ENCODE results near the gene RAB8A.

Gene RAB8A

DNA sequence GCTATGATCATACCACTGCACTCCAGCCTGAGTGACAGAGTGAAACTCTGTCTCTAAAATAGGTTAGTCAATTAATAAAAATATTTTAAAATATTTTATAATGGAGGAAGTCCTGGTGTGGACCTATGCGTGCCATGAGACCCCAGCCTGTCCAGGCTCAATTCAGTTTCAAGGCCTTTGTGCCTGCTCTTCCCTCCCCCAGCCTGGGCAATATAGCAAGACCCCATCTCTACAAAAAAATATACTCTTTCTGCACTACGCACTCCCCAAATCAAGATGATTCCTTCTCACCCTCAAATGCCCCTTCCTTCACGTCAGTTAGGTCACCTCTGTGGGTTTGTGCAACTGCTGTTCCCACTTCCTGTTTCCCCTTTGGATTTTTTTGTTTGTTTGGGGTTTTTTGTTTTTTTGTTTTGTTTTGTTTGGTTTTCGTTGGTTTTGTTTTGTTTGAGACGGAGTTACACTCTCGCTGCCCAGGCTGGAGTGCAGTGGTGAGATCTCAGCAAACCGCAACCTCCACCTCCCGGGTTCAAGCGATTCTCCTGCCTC, 30.4 kb downstream of the RAB8A start:
- no peak for DNase-seq (ENCODE audit: low read depth, low spot score)

DNA sequence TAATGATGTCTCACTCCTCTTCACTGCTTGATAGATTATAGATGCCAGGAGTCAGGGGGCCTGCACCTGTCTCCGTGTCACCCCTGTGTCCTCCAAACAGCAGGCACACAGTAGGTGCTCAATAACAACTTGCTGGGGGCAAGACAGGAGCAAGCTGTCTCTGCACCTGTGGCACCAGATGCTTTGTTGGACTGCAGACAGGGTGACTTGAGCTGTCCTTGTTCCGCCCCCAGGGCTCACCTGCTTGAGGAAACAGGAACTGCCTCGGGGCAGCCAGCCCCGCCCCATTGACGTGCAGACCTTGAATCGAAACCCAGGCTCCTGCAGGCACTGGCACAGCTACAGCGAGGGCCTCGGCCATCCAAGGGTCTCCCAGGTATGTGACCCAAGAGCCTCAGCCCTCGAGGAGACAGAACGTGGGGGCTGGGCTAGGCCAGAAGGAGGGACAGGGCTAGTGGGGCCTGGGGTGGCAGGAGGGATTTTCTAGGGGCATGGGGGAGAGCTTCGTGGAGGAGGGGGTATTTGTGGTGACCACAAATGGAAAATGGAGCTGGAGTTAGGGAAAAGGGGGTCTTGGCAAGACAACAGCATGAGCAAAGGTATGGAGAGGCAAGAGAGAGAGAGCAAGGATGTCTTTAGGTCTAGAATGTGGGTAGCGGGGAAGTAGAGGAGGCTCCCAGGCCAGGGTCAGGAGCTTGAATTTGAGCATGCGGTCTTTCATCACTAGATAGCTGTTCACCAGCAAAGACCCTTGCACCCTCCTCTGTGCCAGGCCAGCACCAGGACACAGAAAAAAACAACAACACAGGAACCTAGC, 31.9 kb downstream of the RAB8A start, which contains the start of gene HSH2D:
TSS of gene HSH2D (plus strand) at position 287 of the 817 bp plus-strand sequence. CDS start 5,066 bp downstream, outside the sequence.
- no peak for DNase-seq (ENCODE audit: low read depth, low spot score)

DNA sequence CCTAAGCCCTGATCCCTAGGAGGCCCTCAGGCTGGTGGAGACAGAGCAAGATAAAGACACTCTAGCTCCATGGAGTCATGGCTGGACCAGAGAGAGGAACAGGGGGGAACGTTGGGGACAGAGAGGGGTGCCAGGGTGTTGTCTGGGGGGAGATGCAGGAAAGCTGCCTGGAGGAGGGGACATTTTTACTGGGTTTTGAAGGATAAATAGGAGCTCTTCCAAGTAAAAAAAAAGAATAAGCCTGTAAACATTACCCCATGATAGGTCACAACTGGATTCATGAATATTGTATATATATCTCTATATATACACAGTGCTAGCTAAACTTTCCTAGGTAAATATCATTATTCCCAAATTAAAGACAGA, 32.5 kb downstream of the RAB8A start:
- no peak for DNase-seq (ENCODE audit: low read depth, low spot score)

DNA sequence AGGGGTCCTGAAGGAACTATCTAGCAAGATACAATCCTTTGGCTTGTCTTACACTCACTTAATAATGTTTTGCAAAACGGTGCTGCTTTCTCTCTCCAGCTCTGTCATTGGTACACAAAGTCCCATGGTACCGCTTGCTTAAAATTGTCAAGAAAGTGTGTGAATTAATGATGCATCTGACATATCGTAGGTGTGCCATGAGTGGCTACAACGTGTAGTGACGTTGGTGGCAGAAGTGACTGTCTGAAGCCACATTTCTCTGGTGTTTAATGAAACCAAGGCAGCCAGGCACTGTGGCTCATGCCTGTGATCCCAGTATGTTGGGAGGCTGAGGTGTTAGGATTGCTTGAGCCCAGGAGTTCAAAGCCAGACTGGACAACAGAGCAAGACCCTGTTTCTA, 34.4 kb downstream of the RAB8A start:
- DNase-seq (ENCODE audit: low read depth, low spot score) = no peak

DNA sequence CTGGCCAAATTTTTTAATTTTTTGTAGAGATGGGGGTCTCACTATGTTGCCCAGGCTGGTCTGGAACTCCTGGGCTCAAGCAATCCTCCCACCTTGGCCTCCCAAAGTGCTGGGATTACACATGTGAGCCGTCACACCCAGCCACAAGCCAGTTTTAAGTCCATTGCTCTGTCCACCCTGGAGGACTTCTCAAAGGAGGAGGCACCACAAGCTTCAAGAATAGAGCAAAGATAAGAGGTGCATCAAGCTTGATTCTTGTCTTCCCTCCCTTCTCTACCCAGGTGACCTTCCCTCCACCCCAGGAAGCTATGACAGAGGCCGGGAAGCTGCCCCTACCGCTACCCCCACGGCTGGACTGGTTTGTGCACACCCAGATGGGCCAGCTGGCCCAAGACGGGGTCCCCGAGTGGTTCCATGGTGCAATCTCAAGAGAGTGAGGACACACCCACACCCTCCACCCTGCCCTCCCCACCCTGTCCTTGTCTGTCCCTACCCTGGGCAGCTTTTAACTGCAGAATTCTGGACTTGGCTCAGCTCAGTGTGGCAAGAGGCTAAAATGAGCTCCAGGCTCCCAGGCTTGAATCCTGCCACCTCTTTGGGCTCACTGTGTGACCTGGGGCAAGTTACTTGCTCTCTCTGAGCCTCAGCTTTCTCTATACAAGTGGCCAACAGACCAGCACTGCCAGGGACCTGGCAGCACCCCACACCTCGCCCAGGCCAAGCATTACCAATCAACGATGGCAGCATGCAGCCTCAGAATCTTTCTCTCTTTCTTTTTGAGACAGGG, 36.9 kb downstream of the RAB8A start:
- DNase-seq (ENCODE audit: low read depth, low spot score) = no peak

DNA sequence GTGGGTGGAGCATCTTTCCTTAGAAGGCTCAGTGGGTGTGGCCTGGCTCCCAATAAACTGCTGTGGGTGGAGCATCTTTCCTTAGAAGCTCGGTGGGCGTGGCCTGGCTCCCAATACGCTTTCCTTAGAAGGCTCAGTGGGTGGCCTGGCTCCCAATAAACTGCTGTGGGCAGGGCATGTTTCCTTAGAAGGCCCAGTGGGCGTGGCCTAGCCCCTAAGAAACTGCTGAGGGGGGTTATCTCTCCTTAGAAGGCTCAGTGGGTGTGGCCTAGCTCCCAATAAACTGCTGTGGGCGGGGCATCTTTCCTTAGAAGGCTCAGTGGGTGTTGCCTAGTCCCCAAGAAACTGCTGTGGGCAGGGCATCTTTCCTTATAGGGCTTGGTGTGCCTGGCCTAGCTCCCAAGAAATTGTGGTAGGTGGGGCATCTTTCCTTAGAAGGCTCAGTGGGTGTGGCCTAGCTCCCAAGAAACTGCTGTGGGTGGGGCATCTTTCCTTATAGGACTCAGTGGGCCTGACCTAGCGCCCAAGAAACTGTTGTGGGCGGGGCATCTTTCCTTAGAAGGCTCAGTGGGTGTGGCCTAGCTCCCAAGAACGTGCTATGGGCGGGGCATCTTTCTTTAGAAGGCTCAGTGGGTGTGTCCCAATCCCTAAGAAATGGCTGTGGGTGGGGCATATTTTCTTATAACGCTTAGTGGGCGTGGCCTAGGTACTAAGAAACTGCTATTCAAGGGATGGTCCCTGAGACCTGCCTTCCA, 42.1 kb downstream of the RAB8A start:
- no peak for DNase-seq (ENCODE audit: low read depth, low spot score)

DNA sequence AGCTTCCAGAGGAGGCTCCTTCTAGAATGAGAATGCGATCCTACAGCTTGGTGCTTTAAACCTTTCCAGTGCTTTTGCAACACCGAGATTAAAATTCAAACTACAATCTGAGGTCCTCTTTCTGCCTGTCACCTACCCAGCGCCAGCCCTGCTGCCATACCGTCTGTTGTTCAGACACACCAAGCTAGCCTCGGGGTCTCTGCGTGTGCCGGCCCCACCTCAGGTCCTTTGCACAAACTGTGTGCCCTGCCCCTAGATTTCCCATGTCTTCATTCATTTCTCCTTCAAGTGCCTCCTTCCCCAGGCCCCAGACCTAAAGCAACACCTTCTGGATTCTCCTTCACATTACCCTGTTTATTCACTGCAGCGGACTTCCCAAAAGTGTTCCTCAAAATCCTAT, 42.9 kb downstream of the RAB8A start:
- DNase-seq (ENCODE audit: low read depth, low spot score) = no peak

DNA sequence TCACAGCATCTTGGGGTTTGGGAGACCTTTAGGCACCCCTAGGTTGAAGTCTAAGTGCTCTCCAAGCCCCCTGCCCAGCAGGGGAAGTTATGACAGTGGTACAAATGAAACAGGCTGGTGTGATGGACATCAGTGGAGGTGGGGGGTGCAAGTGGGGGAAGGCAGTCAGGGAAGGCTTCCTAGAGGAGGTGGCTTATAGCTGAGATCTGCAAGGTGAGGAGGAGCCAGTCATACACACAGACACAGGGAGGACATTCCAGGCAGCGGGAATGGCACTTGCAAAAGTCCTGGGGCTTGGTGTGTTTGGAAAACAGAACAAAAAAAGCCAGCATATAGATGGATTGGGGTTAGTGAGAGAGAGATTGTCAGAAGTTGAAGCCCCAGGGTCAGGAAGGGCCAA, 43.4 kb downstream of the RAB8A start:
- DNase-seq (ENCODE audit: low read depth, low spot score) = no peak

DNA sequence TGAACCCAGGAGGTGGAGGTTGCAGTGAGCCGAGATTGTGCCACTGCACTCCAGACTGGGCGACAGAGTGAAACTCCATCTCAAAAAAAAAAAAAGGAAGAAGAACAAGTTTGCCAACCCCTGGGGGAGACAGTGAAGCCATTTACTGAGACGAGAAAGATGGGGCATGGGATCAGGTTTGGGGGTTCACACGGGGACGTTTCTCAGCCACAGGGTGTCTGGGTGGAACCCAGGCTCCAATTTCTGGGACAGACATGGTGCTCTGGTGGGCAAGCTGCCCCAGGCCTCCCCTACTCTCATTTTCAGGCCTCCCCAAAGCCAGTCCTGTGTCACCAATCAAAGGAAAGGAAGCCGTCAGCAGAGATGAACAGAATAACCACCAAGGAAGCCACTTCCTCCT, 45.2 kb downstream of the RAB8A start:
- DNase-seq (ENCODE audit: low read depth, low spot score) = no peak

DNA sequence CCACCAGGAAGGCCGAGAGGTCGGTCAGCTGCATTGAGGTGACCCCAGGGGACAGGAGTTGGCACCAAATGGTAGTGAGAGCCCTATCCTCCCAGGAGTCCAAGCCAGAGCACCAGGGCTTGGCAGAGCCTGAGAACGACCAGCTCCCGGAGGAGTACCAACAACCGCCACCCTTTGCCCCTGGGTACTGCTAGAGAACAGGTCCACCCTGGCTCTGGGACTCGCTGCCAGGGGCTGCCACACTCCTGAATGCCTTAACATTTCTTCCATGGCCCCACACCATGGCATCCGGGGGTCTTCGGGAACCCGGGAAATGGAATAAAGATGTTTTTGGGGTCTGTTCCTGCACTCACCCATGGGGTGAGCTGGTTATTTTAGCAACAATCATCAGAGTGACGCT, 45.9 kb downstream of the RAB8A start:
- DNase-seq (ENCODE audit: low read depth, low spot score) = no peak

DNA sequence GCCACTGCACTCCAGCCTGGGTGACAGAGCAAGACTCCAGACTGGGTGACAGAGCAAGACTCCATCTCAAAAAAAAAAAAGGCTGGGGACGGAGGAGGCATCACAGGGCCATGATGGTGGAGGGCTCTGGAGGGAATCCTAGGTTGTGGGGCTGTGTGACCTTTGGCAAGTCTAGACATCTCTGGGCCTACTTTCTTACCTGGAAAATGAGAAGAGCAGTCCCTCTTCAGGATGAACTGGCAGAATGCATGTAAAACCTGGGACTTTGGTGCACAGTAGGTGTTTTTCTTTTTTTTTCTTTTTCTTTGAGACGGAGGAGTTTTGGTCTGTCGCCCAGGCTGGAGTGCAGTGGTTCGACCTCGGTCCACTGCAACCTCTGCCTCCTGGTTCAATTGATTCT, 48.0 kb downstream of the RAB8A start:
- DNase-seq (ENCODE audit: low read depth, low spot score) = no peak

DNA sequence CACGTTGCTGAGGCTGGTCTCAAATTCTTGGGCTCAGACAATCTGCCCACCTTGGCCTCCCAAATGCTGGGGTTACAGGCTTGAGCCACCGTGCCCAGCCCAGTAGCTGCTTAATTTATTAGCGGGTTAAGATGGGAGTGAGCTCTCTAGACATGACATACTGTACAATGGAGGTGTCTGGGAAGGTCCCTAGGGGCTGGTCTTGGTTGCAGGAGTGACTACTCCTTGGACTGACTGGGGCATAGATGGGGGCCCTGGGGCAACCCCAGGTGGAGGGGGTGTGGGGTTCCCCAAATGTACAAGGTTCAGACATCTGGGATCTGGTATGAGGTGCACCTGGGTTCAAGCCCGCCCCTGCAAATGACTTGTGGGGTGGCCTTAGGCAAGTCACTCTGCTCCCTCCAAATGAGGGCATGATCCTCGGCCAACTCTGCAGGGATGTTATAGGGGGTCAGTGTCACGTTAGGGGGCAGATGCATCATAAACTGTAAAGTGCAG, 48.8 kb downstream of the RAB8A start:
- no peak for DNase-seq (ENCODE audit: low read depth, low spot score)

DNA sequence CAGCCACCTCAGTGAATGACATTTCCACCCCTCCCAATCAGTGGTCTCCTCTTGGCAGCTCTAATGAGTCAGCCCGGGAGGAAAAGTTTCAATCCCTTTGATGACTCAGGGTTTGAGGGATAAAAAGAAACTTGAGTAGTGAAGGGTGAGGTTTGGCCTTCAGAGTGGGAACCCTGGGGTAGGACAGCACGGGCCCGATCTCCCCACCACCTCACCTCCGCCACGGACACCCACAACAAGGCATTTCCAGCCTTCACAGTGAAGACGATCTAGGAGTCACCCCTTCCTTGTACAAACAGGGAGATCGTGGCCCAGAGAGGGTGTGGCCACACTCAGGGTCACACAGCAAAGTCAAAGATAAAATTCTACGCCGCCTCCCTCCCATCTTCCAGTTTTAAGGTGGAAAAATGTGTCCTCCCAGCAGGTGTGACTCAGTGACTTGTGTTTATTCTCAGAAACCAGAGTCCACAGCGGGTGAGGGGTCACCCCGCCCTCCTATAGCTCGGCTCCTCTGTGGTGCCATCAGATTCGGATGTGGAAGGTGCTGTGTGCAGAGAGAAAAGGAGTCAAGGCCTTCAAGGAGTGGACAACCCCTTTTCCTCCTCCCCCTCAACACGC, 49.4 kb downstream of the RAB8A start:
- DNase-seq (ENCODE audit: low read depth, low spot score) = peak; percentile 74

DNA sequence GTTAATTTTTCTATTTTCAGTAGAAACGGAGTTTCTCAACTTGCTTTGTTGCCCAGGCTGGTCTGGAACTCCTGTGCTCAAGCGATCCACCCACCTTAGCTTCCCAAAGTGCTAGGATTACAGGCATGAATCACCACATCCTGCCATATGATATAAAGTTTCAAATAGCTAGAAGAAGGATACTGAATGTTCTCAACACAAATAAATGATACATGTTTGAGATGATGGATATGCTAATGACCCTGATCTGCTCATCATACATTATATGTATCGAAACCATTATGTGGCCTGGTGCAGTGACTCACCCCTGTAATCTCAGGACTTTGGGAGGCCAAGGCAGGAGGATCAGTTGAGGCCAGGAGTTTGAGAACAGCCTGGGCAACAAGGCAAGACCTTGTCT, 50.2 kb downstream of the RAB8A start:
- peak; percentile 28 for DNase-seq (ENCODE audit: low read depth, low spot score)

DNA sequence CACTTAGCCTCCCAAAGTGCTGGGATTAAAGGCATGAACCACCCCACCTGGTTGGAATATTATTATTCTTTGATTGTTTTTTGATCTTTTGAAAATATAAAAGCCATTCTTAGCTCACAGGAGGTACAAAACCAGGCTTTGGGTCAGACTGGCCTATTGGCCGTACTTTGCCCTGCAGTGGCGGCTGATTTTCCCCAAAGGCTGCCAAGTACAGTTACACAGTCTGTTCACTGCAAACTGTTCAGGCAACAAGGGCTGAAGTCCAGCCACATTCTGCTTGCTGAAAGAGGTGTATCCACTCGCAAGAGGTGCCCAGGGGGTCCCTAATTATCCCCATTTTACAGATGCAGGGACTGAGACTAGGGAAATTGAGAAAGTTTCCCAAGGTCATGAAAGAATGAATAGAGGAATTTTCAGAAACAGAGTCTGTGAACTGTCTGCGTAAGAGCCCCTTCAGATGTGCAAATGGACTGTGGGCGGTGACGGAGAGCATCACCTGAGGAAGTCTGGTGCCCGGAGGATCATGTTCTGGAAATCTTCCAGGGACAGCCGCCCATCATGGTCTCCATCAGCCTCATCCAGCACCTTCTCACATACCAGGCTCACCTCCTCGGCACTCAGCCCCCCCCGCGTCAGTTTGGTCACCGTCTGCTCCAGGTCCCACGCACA, 52.7 kb downstream of the RAB8A start:
- no peak for DNase-seq (ENCODE audit: low read depth, low spot score)

DNA sequence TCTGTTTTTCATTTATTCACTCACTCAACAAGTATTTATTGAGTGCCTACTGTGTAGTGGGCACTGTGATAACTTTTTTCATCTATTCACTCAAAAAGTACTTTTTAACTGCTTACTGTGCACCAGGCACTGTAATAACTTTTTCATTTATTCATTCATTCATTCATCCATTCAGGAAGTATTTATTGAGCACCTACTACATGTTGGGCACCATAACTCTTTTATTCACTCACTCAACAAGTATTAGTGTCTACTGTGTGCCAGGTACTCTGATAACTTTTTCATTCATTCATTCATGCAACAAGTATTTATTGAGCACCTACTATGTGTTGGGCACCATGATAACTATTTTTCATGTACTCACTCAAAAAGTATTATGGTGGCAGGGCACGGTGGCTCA, 54.7 kb downstream of the RAB8A start:
- no peak for DNase-seq (ENCODE audit: low read depth, low spot score)

DNA sequence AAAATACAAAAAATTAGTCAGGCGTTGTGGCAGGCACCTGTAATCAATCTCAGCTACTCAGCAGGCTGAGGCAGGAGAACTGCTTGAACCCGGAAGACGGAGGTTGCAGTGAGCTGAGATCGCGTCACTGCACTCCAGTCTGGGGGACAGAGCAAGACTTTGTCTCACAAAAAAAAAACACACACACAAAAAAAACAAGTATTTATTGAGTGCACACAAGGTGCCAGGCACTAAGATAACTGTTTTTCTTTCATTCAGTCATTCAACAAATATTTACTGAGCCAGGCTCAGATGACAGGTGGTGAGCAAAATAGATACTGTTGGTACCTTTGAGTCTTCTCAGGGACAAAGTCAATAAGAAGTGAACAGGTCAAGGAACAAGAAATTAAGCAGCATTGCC, 55.4 kb downstream of the RAB8A start:
- DNase-seq (ENCODE audit: low read depth, low spot score) = no peak

DNA sequence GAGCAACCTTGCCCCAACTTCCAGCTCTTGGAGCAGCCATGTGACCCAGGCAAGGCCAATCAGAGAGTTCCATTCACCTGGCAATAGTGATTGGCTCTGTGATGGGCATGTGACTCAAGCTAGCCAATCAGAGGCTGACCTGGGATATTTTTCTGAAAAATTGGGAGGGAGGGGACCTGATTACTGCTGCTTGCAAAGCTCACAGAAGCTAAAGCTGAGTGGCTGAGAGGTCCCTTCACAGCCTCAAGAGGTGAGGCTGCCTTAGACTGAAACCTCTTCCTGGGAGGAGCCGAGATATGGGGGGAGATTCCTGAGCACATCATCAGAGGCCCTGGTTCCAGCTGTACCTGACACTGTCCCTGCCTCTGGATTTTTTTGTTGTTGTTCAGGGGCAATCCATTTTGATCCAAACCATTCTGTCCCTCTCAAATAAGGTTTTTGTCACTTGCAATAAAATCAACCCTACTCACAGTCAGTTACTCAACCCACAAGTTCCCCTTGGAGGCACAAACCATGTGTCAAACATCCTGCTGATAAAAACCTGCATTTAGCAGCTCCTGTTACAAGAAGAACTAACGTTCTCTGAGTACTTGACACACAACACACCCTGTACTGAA, 56.9 kb downstream of the RAB8A start:
- DNase-seq (ENCODE audit: low read depth, low spot score) = no peak

DNA sequence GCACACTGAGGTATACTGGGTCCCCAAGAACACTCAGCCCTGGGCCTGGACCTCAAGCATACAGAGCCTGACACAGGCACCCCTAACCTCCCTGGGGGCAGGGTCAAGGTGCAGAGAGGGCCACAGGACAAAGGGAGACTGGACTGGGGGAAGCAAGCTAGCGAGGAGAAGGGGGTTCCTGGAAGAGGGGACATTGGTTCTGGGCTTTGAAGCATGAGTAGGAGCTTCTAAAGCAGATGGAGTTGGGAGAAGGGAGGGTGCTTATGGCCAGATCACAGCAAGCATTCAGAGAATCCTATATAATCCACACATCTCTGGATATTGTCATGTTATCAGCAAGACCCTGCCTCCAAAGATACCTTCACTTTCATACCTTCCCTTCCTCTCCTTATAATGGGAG, 58.4 kb downstream of the RAB8A start:
- DNase-seq (ENCODE audit: low read depth, low spot score) = no peak

DNA sequence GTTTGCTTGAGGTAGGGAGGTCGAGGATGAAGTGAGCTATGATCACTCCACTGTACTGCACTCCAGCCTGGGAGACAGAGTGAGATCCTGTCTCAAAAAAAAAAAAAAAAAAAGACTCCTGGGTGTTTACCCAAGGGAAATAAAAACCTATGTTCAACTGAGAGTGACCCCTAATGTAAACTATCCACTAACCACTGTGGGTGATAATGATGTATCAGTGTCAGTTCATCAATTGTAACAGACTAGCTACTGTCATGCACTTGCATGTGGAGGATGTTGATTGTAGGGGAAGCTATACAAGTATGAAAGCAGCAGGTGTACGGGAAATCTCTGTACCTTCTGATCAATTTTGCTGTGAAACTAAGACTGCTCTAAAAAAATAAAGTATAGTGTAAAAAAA, 64.3 kb downstream of the RAB8A start:
- no peak for DNase-seq (ENCODE audit: low read depth, low spot score)
